Liver (tissue), 9 donors: ENCODE results near the gene WWOX. TPM values are rescaled to one million over a fixed set of nuclear protein-coding genes. Genes with fewer than 3 reads are reported as not detected.

ENCODE experiments used
- DNase-seq: peaks from one replicate; pipeline ENCODE4 v3.0.0-alpha.2; 2017; ENCODE audit warnings: low spot score
- H3K27ac ChIP-seq, 2 donors: one replicate each; pipeline ENCODE4 v1.7.0; 2013; ENCODE audit warnings: inconsistent platforms in 2 of 2, low read length in 2 of 2, control low read depth in 1 of 2, low read depth in 1 of 2, mild to moderate bottlenecking in 1 of 2
- H3K27me3 ChIP-seq, 4 donors: one replicate each; pipeline versions ENCODE4 v1.6.1 to v1.7.0; 2013; ENCODE audit warnings: low read length in 3 of 4, inconsistent platforms in 1 of 4, mild to moderate bottlenecking in 1 of 4, moderate library complexity in 1 of 4; ENCODE audit not compliant: control insufficient read depth in 4 of 4, insufficient read depth in 4 of 4
- H3K36me3 ChIP-seq, 4 donors: one replicate each; pipeline versions ENCODE4 v1.6.1 to v1.7.0; 2013; ENCODE audit warnings: low read length in 3 of 4, mild to moderate bottlenecking in 3 of 4, low read depth in 1 of 4, moderate library complexity in 1 of 4; ENCODE audit not compliant: control insufficient read depth in 4 of 4, insufficient read depth in 3 of 4
- H3K4me1 ChIP-seq, 4 donors: one replicate each; pipeline versions ENCODE4 v1.6.1 to v1.7.0; 2013; ENCODE audit warnings: low read length in 3 of 4, mild to moderate bottlenecking in 3 of 4, moderate library complexity in 1 of 4; ENCODE audit not compliant: control insufficient read depth in 4 of 4, insufficient read depth in 4 of 4
- H3K4me3 ChIP-seq, 3 donors: one replicate each; pipeline versions ENCODE4 v1.6.1 to v1.7.0; 2013; ENCODE audit warnings: low read length in 3 of 3, control low read depth in 1 of 3, low read depth in 1 of 3, mild to moderate bottlenecking in 1 of 3
- H3K9ac ChIP-seq, 2 donors: one replicate each; pipeline ENCODE4 v1.7.0; 2013; ENCODE audit warnings: low read length in 2 of 2, mild to moderate bottlenecking in 2 of 2, moderate library complexity in 2 of 2, control low read depth in 1 of 2, low read depth in 1 of 2
- H3K9me3 ChIP-seq, 4 donors: one replicate each; pipeline versions ENCODE4 v1.6.1 to v1.7.0; 2013; ENCODE audit warnings: low read length in 3 of 4; ENCODE audit not compliant: control insufficient read depth in 4 of 4
- ATF3 ChIP-seq: IDR thresholded peaks from 2 replicates; pipeline ENCODE4 v1.6.1; 2016; ENCODE audit warnings: antibody characterized with exemption
- CTCF ChIP-seq: fragments of 150-350 bp; IDR thresholded peaks from 2 replicates; pipeline ENCODE4 v1.5.1; 2017; ENCODE audit warnings: improper control_type of control experiment, low read depth, low read length; ENCODE audit not compliant: missing input control
- EGR1 ChIP-seq, 2 donors: IDR thresholded peaks; 2 replicates each; pipeline ENCODE4 v1.6.1; 2016 to 2018; ENCODE audit warnings: antibody characterized with exemption in 2 of 2, low read depth in 2 of 2
- FOXA1 ChIP-seq: IDR thresholded peaks from 2 replicates; pipeline ENCODE4 v1.6.1; 2016; ENCODE audit warnings: antibody characterized with exemption
- FOXA2 ChIP-seq: IDR thresholded peaks from 2 replicates; pipeline ENCODE4 v1.6.1; 2016; ENCODE audit warnings: antibody characterized with exemption
- HNF4A ChIP-seq, 2 donors: conservative IDR thresholded peaks; 2 replicates each; pipeline ENCODE4 v1.6.1; 2016; ENCODE audit warnings: antibody characterized with exemption in 2 of 2, mild to moderate bottlenecking in 2 of 2
- HNF4G ChIP-seq: IDR thresholded peaks from 2 replicates; pipeline ENCODE4 v1.6.1; 2016; ENCODE audit warnings: antibody characterized with exemption
- MAX ChIP-seq: IDR thresholded peaks from 2 replicates; pipeline ENCODE4 v1.6.1; 2016; ENCODE audit warnings: antibody characterized with exemption
- NR2F2 ChIP-seq: IDR thresholded peaks from 2 replicates; pipeline ENCODE4 v1.6.1; 2016; ENCODE audit warnings: antibody characterized with exemption
- REST ChIP-seq: IDR thresholded peaks from 2 replicates; pipeline ENCODE4 v1.6.1; 2016; ENCODE audit warnings: antibody characterized with exemption, mild to moderate bottlenecking
- RXRA ChIP-seq, 2 donors: IDR thresholded peaks; 2 replicates each; pipeline ENCODE4 v1.6.1; 2017 to 2018; ENCODE audit warnings: antibody characterized with exemption in 2 of 2, mild to moderate bottlenecking in 1 of 2
- SP1 ChIP-seq: IDR thresholded peaks from 2 replicates; pipeline ENCODE4 v1.6.1; 2018; ENCODE audit warnings: antibody characterized with exemption, mild to moderate bottlenecking
- TAF1 ChIP-seq: conservative IDR thresholded peaks from 2 replicates; pipeline ENCODE4 v1.6.1; 2016; ENCODE audit warnings: antibody characterized with exemption, mild to moderate bottlenecking
- YY1 ChIP-seq: IDR thresholded peaks from 2 replicates; pipeline ENCODE4 v1.6.1; 2016; ENCODE audit warnings: antibody characterized with exemption, mild to moderate bottlenecking
- ZBTB33 ChIP-seq: IDR thresholded peaks from 2 replicates; pipeline ENCODE4 v1.6.1; 2016; ENCODE audit warnings: antibody characterized with exemption
- WGBS: extraction: QIAGEN DNeasy Blood & Tissue Kit; methylation state at CpG from one replicate; pipeline ENCODE4 v1.1.7; 2013; 5-methylcytosine and 5-hydroxymethylcytosine counted together
- polyA plus RNA-seq, 2 donors: library from polyadenylated mRNA; stranded (reverse) in 1 of 2; unstranded in 1 of 2; fragments of 200-250 nt in 1 of 2; fragments of >200 nt in 1 of 2; fragmentation: Nextera tagmentation in 1 of 2; extraction: Ambion mirVana in 1 of 2; gene quantifications; one replicate each; pipeline versions ENCODE4 v1.2.1 to v1.2.3, GENCODE V29; 2013 to 2015
- total RNA-seq, 2 donors: library from RNA; depleted of rRNA; stranded (reverse); fragments of >200 nt; gene quantifications; one replicate each; pipeline ENCODE4 v1.2.3, GENCODE V29; 2014
- donor health status: healthy.
- donor health status: healthy.
- donor health status: healthy.
- donor health status: healthy.
- donor health status: healthy.

WWOX gene
- total and polyA plus RNA-seq, 4 donors: 9.8 to 46.0 (median 15.3) TPM

GRCh38 chr16:78106686-78107085 lies 7.2 kb downstream of the WWOX start:
- H3K4me1 ChIP-seq: no peaks in the 10 kb centered on the region
- TF ChIP-seq MAX: no peak
- no peak for TF ChIP-seq REST
- TF ChIP-seq HNF4A (conservative IDR thresholded peaks at IDR 0.05): no peak
- no peak for TF ChIP-seq ATF3
- TF ChIP-seq ZBTB33: no peak
- TF ChIP-seq EGR1 (IDR thresholded peaks at IDR 0.05; ENCODE audit: low read depth in 2 of 2): no peak
- TF ChIP-seq TAF1: no peak
- TF ChIP-seq HNF4G: no peak
- TF ChIP-seq RXRA (IDR thresholded peaks at IDR 0.05): no peak
- no peak for TF ChIP-seq SP1
- TF ChIP-seq CTCF: no peak
- TF ChIP-seq FOXA2: no peak
- H3K4me3 ChIP-seq: no peak overlapping the region
- no peak overlapping the region for H3K27ac ChIP-seq
- DNase-seq: no peak
- H3K9me3 ChIP-seq: no peaks in the 10 kb centered on the region
- 83% methylated on average over 8 of the region's 8 CpGs for WGBS
- peaks cover 0 to 7% (median 0%) of the 10 kb centered on the region in 4 donors for H3K36me3 ChIP-seq
- H3K27me3 ChIP-seq: no peaks in the 10 kb centered on the region
- no peak overlapping the region for H3K9ac ChIP-seq

- no peak for DNase-seq
- H3K9me3 ChIP-seq: no peaks in the 10 kb centered on the region
- no peaks in the 10 kb centered on the region for H3K4me1 ChIP-seq
- no peak for TF ChIP-seq SP1
- no peak for TF ChIP-seq ATF3
- TF ChIP-seq YY1: no peak
- no peak for TF ChIP-seq NR2F2
- no peak for TF ChIP-seq FOXA1
- no peak for TF ChIP-seq CTCF
- no peak for TF ChIP-seq RXRA (IDR thresholded peaks at IDR 0.05)
- no peak overlapping the region for H3K27ac ChIP-seq
- H3K36me3 ChIP-seq: peaks cover 0 to 7% (median 0%) of the 10 kb centered on the region in 4 donors
- 97% methylated on average over 5 of the region's 5 CpGs for WGBS
- H3K4me3 ChIP-seq: no peak overlapping the region
- H3K9ac ChIP-seq: no peak overlapping the region
- no peaks in the 10 kb centered on the region for H3K27me3 ChIP-seq
Observed at GRCh38 chr16:78108451-78108850, 9.0 kb downstream of the WWOX start.
